BE2C (cell line): ENCODE results near the gene ADGRB3.

Experiments used
- DNase-seq: peaks from one replicate; pipeline ENCODE4 v3.0.0-alpha.2; 2020
- H3K27me3 ChIP-seq: fragments of 250-450 bp; sonication (Bioruptor Pico); 2 replicates; pipeline ENCODE4 v1.5.1; 2020; ENCODE audit warnings: mild to moderate bottlenecking
- H3K36me3 ChIP-seq: fragments of 250-450 bp; sonication (Bioruptor Pico); 2 replicates; pipeline ENCODE4 v1.5.1; 2020; ENCODE audit warnings: mild to moderate bottlenecking
- H3K4me1 ChIP-seq: fragments of 250-450 bp; sonication (Bioruptor Pico); 2 replicates; pipeline ENCODE4 v1.5.1; 2020
- H3K4me3 ChIP-seq: 2 replicates; pipeline ENCODE4 v1.5.1; 2011; ENCODE audit warnings: low read depth, low read length
- H3K9me3 ChIP-seq: fragments of 250-450 bp; sonication (Bioruptor Pico); 2 replicates; pipeline ENCODE4 v1.5.1; 2020
- TF ChIP-seq, protein P1 (sequence below): IDR thresholded peaks from 2 replicates; pipeline ENCODE4 v1.5.1; 2012; ENCODE audit warnings: mild to moderate bottlenecking, low read depth, low read length

Gene ADGRB3

DNA sequence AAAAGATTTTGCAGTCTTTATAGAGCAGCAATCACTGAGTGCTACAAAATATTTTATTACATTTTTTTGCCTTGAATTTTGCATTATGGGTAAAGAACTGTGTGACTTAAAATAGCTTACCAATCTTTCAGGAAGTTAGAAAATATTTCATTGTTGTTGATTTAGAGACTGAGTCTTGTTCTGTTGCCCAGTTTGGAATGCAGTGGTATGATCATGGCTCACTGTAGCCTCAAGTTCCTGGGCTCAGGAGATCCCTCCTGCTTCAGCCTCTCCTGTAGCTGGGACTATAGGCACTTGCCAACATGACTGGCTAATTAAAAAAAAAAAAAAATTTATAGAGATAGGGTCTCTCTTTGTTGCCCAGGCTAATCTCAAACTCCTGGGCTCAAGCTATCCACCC is 100.8 kb downstream of the ADGRB3 start:
- DNase-seq: no peak
- Histone ChIP-seq H3K4me3 (no peak overlapping the region), H3K9me3 (no peaks in the 10 kb centered on the region), H3K36me3 (no peaks in the 10 kb centered on the region), H3K4me1 (peaks cover 3% of the 10 kb centered on the region; the same call in 1 of the 2 replicates), H3K27me3 (no peaks in the 10 kb centered on the region)
- TF ChIP-seq, protein P1, sequence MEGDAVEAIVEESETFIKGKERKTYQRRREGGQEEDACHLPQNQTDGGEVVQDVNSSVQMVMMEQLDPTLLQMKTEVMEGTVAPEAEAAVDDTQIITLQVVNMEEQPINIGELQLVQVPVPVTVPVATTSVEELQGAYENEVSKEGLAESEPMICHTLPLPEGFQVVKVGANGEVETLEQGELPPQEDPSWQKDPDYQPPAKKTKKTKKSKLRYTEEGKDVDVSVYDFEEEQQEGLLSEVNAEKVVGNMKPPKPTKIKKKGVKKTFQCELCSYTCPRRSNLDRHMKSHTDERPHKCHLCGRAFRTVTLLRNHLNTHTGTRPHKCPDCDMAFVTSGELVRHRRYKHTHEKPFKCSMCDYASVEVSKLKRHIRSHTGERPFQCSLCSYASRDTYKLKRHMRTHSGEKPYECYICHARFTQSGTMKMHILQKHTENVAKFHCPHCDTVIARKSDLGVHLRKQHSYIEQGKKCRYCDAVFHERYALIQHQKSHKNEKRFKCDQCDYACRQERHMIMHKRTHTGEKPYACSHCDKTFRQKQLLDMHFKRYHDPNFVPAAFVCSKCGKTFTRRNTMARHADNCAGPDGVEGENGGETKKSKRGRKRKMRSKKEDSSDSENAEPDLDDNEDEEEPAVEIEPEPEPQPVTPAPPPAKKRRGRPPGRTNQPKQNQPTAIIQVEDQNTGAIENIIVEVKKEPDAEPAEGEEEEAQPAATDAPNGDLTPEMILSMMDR: no peak

GRCh38 chr6:68737061-68737460 is 102.0 kb downstream of the ADGRB3 start:
- Histone ChIP-seq H3K4me1 (peaks cover 3% of the 10 kb centered on the region; the same call in 1 of the 2 replicates), H3K36me3 (no peaks in the 10 kb centered on the region), H3K9me3 (no peaks in the 10 kb centered on the region), H3K27me3 (no peaks in the 10 kb centered on the region), H3K4me3 (no peak overlapping the region)
- no peak for DNase-seq
- TF ChIP-seq, protein P1: no peak

- Histone ChIP-seq H3K4me1 (peaks cover 3% of the 10 kb centered on the region; the same call in 1 of the 2 replicates), H3K36me3 (no peaks in the 10 kb centered on the region), H3K27me3 (no peaks in the 10 kb centered on the region), H3K9me3 (no peaks in the 10 kb centered on the region), H3K4me3 (no peak overlapping the region)
- TF ChIP-seq, protein P1: no peak
- no peak for DNase-seq
Observed at GRCh38 chr6:68738039-68738438, 103.0 kb downstream of the ADGRB3 start.

- H3K27me3 ChIP-seq: no peaks in the 10 kb centered on the region
- no peaks in the 10 kb centered on the region for H3K36me3 ChIP-seq
- no peak overlapping the region for H3K4me3 ChIP-seq
- TF ChIP-seq, protein P1: no peak
- DNase-seq: no peak
- no peaks in the 10 kb centered on the region for H3K9me3 ChIP-seq
- H3K4me1 ChIP-seq: peaks cover 3% of the 10 kb centered on the region; the same call in 1 of the 2 replicates
Observed at GRCh38 chr6:68740828-68741500, 105.9 kb downstream of the ADGRB3 start.

DNA sequence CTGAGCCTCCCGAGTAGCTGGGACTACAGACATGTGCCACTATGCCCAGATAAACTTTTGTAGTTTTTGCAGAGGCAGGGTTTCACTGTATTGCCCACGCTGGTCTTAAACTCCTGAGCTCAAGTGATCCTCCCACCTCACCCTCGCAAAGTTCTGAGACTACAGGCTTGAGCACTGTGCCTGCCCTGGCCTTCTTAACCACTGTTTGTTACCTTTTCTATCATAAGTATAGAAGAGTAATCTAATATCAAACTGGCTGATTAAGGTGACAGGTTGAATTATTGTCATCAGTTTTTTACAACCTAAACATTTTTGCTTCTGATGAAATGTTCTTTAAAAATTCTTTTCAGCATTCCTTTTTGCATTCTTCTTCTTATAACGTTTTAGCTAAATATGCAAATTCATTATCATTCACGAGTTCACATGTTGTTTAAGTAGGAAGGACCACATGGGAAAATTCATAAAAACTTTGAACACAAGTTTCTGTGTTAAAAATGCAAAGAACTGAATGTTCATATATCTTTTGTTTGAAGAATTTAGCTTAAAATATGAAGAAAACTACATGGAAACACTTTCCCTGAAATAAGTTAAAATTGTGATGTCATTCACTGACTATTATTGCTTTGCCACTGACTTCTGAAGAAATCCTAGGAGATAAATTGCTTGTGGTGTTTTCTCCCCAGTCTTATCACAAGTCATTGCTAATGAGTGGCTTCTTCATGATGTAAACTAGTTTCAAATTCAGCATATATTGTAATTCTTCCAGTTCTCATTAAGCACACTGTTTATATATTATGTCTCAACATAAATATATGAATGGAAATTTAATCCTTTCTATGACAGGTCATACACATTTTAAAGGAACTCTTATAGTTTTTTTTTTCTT is 106.7 kb downstream of the ADGRB3 start:
- no peak for DNase-seq
- no peaks in the 10 kb centered on the region for H3K9me3 ChIP-seq
- H3K27me3 ChIP-seq: no peaks in the 10 kb centered on the region
- no peaks in the 10 kb centered on the region for H3K4me1 ChIP-seq
- TF ChIP-seq, protein P1: no peak
- no peaks in the 10 kb centered on the region for H3K36me3 ChIP-seq
- no peak overlapping the region for H3K4me3 ChIP-seq
